DND-41 (cell line): Measurements from ENCODE around the gene NBEA.

Source experiments
- EZH2 ChIP-seq: IDR thresholded peaks from 3 replicates; pipeline ENCODE4 v1.6.1; 2012; ENCODE audit warnings: borderline replicate concordance, low read depth, mild to moderate bottlenecking, moderate library complexity, low read length, inconsistent platforms; ENCODE audit not compliant: severe bottlenecking
- TF ChIP-seq, protein P1 (sequence below): IDR thresholded peaks from 2 replicates; pipeline ENCODE4 v1.5.1; 2012; ENCODE audit warnings: borderline replicate concordance, low read length, moderate library complexity, mild to moderate bottlenecking; ENCODE audit not compliant: poor library complexity, severe bottlenecking; ENCODE audit errors: extremely low read depth

GRCh38 chr13:35704331-35704730, 762.3 kb downstream of the NBEA start:
- TF ChIP-seq, protein P1, sequence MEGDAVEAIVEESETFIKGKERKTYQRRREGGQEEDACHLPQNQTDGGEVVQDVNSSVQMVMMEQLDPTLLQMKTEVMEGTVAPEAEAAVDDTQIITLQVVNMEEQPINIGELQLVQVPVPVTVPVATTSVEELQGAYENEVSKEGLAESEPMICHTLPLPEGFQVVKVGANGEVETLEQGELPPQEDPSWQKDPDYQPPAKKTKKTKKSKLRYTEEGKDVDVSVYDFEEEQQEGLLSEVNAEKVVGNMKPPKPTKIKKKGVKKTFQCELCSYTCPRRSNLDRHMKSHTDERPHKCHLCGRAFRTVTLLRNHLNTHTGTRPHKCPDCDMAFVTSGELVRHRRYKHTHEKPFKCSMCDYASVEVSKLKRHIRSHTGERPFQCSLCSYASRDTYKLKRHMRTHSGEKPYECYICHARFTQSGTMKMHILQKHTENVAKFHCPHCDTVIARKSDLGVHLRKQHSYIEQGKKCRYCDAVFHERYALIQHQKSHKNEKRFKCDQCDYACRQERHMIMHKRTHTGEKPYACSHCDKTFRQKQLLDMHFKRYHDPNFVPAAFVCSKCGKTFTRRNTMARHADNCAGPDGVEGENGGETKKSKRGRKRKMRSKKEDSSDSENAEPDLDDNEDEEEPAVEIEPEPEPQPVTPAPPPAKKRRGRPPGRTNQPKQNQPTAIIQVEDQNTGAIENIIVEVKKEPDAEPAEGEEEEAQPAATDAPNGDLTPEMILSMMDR = no peak
- no peak for TF ChIP-seq EZH2
